ENCODE data around the gene SSH2. TPM values are rescaled to one million over a fixed set of nuclear protein-coding genes. Genes with fewer than 3 reads are reported as not detected.
"Not testable (repeated sequence)": the region's sequence is repeated elsewhere in the genome, so short reads cannot be mapped to it uniquely, and the experiment has no call there.

Gene SSH2
- total RNA-seq, 1 donor from 2014 or later, result 46.5 TPM

DNA sequence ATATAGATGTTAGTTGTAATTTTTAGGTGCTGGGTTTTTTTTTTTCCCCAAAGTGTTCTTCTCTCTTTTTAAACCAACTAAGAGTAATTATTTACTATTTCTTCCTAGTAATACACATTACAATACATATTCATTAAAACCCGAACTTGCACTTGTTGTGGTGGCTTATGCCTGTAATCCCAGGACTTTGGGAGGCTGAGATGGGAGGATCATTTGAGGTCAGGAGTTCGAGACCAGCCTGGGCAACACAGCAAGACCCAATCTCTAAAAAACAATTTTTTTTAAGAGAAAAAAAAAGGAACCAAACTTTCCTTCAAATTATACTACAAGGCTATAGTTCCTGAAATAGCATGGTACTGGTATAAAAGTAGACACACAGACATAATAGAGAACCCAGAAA is 15.3 kb upstream of the SSH2 start:
- Mint-ChIP-seq H3K4me3 (ENCODE audit: unreplicated experiment) (no peak overlapping the region), H3K4me1 (ENCODE audit: low read depth, unreplicated experiment) (no peaks in the 10 kb centered on the region), H3K27ac (ENCODE audit: unreplicated experiment) (no peak overlapping the region), H3K27me3 (ENCODE audit: unreplicated experiment) (peaks cover 3% of the 10 kb centered on the region), H3K36me3 (ENCODE audit: unreplicated experiment) (no peaks in the 10 kb centered on the region), H3K9me3 (ENCODE audit: unreplicated experiment) (no peaks in the 10 kb centered on the region)
- TF ChIP-seq CTCF (IDR thresholded peaks at IDR 0.05; ENCODE audit: partially characterized antibody, unreplicated experiment), result no peak
- DNase-seq, result no peak

- H3K27me3 Mint-ChIP-seq (ENCODE audit: unreplicated experiment), result no peaks in the 10 kb centered on the region
These were observed 11.3 kb upstream of the SSH2 start, which contains the start of gene EFCAB5 for GRCh38 chr17:29941334-29941733. TSS of gene EFCAB5 (plus strand) at chr17:29941634. CDS start at chr17:29941797, 163 bp downstream.

GRCh38 chr17:29936724-29937123 is 6.7 kb upstream of the SSH2 start:
- H3K4me3 Mint-ChIP-seq (ENCODE audit: unreplicated experiment), result no peak overlapping the region
- H3K27ac Mint-ChIP-seq (ENCODE audit: unreplicated experiment), result no peak overlapping the region
- no peak for DNase-seq
- H3K27me3 Mint-ChIP-seq (ENCODE audit: unreplicated experiment), result no peaks in the 10 kb centered on the region
- H3K4me1 Mint-ChIP-seq (ENCODE audit: low read depth, unreplicated experiment), result no peaks in the 10 kb centered on the region
- no peaks in the 10 kb centered on the region for H3K9me3 Mint-ChIP-seq (ENCODE audit: unreplicated experiment)
- no peak for TF ChIP-seq CTCF (IDR thresholded peaks at IDR 0.05; ENCODE audit: partially characterized antibody, unreplicated experiment)
- H3K36me3 Mint-ChIP-seq (ENCODE audit: unreplicated experiment), result peaks cover 6% of the 10 kb centered on the region

More at GRCh38 chr17:29941334-29941733, 11.3 kb upstream of the SSH2 start, which contains the start of gene EFCAB5:
- TF ChIP-seq CTCF (IDR thresholded peaks at IDR 0.05; ENCODE audit: partially characterized antibody, unreplicated experiment), result no peak
- Mint-ChIP-seq H3K4me1 (ENCODE audit: low read depth, unreplicated experiment) (no peaks in the 10 kb centered on the region), H3K36me3 (ENCODE audit: unreplicated experiment) (no peaks in the 10 kb centered on the region), H3K27ac (ENCODE audit: unreplicated experiment) (no peak within 1 kb of the TSS), H3K4me3 (ENCODE audit: unreplicated experiment) (no peak within 1 kb of the TSS), H3K9me3 (ENCODE audit: unreplicated experiment) (no peaks in the 10 kb centered on the region)
- DNase-seq, result no peak

- not testable (repeated sequence) for H3K27me3 Mint-ChIP-seq (ENCODE audit: unreplicated experiment); H3K9me3 Mint-ChIP-seq (ENCODE audit: unreplicated experiment); H3K4me1 Mint-ChIP-seq (ENCODE audit: low read depth, unreplicated experiment); H3K27ac Mint-ChIP-seq (ENCODE audit: unreplicated experiment); H3K4me3 Mint-ChIP-seq (ENCODE audit: unreplicated experiment); H3K36me3 Mint-ChIP-seq (ENCODE audit: unreplicated experiment); DNase-seq
These were observed 5.9 kb upstream of the SSH2 start for GRCh38 chr17:29935909-29936308.

- TF ChIP-seq CTCF (IDR thresholded peaks at IDR 0.05; ENCODE audit: partially characterized antibody, unreplicated experiment), result no peak
- H3K27ac Mint-ChIP-seq (ENCODE audit: unreplicated experiment), result no peak overlapping the region
- no peak for DNase-seq
- H3K9me3 Mint-ChIP-seq (ENCODE audit: unreplicated experiment), result peaks cover 7% of the 10 kb centered on the region
- peaks cover 6% of the 10 kb centered on the region for H3K36me3 Mint-ChIP-seq (ENCODE audit: unreplicated experiment)
- H3K4me3 Mint-ChIP-seq (ENCODE audit: unreplicated experiment), result no peak overlapping the region
- H3K4me1 Mint-ChIP-seq (ENCODE audit: low read depth, unreplicated experiment), result peaks cover 1% of the 10 kb centered on the region
- peaks cover 8% of the 10 kb centered on the region for H3K27me3 Mint-ChIP-seq (ENCODE audit: unreplicated experiment)
These were observed 3.4 kb upstream of the SSH2 start for GRCh38 chr17:29933379-29933778.
